Glutamatergic neuron (in vitro differentiated cells): ENCODE data around the gene TP53I11. TPM values are rescaled to one million over a fixed set of nuclear protein-coding genes. Genes with fewer than 3 reads are reported as not detected.

Source experiments
- DNase-seq: peaks from one replicate; pipeline ENCODE4 v3.0.0; 2022
- H3K27ac Mint-ChIP-seq: one replicate; pipeline ENCODE4 v1.8.0; 2020; ENCODE audit warnings: mild to moderate bottlenecking, mixed read lengths, inconsistent platforms; ENCODE audit not compliant: unreplicated experiment
- H3K27me3 Mint-ChIP-seq: one replicate; pipeline ENCODE4 v1.8.0; 2020; ENCODE audit warnings: mild to moderate bottlenecking, moderate library complexity, mixed read lengths, inconsistent platforms; ENCODE audit not compliant: unreplicated experiment
- H3K36me3 Mint-ChIP-seq: one replicate; pipeline ENCODE4 v1.8.0; 2020; ENCODE audit warnings: mild to moderate bottlenecking, mixed read lengths, inconsistent platforms; ENCODE audit not compliant: unreplicated experiment
- H3K4me1 Mint-ChIP-seq: one replicate; pipeline ENCODE4 v1.8.0; 2020; ENCODE audit warnings: mild to moderate bottlenecking, low read depth, mixed read lengths, inconsistent platforms; ENCODE audit not compliant: unreplicated experiment
- H3K4me3 Mint-ChIP-seq: one replicate; pipeline ENCODE4 v1.8.0; 2020; ENCODE audit warnings: mild to moderate bottlenecking, mixed read lengths, inconsistent platforms; ENCODE audit not compliant: unreplicated experiment
- H3K9me3 Mint-ChIP-seq: one replicate; pipeline ENCODE4 v1.8.0; 2020; ENCODE audit warnings: mild to moderate bottlenecking, moderate library complexity, mixed read lengths, inconsistent platforms; ENCODE audit not compliant: unreplicated experiment
- total RNA-seq: library from RNA; stranded (reverse); fragmentation: NEBNext Ultra II Directional; extraction: Animal tissue kit (Norgen Biotek cat#: 25700); gene quantifications from one replicate; pipeline ENCODE4 v1.2.1, GENCODE V29; 2021; ENCODE audit not compliant: unreplicated experiment
- TF ChIP-seq, protein P1 (sequence below): fragments of 200-600 bp; sonication (generic); IDR thresholded peaks from one replicate; pipeline ENCODE4 v1.5.0; 2021; ENCODE audit not compliant: partially characterized antibody, unreplicated experiment

The TP53I11 gene
- total RNA-seq, 1 donor from 2014 or later = 420 TPM

DNA sequence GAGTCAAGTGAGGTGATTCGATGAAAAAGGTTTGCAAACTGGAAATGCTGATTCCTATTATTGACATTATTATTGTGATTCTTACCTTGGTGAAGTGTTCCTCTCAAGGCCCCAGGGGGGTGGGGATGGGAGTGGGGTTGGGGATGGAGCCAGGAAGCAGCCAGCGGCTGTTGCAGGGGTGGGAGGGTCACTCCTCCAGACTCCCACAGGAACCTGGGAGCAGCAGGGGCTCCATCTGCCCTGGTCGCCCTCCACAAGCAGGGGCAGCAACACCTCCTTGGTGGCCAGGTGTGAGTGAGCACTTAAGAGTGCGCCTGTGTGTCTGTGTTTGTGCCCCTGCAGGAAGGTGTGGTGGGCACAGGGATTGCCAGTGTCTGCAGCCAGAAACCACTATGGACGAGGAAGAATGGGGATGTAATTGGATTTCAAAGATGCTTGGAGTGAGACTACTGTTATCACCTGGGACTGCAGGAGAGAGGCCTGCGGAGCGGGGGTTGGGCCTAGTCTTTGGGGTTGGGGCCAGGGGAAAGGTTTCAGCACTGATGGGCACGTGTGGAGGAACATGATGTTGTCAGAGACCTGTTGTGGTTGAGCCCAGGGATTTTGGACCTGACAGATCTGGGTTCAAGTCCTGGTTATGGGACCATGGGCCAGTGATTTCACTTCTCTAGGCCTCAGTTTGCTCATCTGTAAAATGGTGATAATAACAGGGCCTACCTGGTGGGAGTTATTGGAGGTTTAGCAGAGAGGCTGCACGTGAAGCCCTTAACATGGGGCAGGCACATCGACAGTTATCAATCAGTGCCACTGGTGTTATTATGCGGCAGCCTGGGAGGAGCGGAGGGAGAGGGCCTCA lies 3.6 kb upstream of the TP53I11 start:
- peaks cover 54% of the 10 kb centered on the region for H3K4me1 Mint-ChIP-seq
- no peak for DNase-seq
- no peaks in the 10 kb centered on the region for H3K36me3 Mint-ChIP-seq
- H3K27me3 Mint-ChIP-seq = peaks cover 6% of the 10 kb centered on the region
- TF ChIP-seq, protein P1, sequence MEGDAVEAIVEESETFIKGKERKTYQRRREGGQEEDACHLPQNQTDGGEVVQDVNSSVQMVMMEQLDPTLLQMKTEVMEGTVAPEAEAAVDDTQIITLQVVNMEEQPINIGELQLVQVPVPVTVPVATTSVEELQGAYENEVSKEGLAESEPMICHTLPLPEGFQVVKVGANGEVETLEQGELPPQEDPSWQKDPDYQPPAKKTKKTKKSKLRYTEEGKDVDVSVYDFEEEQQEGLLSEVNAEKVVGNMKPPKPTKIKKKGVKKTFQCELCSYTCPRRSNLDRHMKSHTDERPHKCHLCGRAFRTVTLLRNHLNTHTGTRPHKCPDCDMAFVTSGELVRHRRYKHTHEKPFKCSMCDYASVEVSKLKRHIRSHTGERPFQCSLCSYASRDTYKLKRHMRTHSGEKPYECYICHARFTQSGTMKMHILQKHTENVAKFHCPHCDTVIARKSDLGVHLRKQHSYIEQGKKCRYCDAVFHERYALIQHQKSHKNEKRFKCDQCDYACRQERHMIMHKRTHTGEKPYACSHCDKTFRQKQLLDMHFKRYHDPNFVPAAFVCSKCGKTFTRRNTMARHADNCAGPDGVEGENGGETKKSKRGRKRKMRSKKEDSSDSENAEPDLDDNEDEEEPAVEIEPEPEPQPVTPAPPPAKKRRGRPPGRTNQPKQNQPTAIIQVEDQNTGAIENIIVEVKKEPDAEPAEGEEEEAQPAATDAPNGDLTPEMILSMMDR = no peak
- H3K27ac Mint-ChIP-seq = peak overlapping the region; percentile 69
- H3K4me3 Mint-ChIP-seq = peak overlapping the region; percentile 70
- peaks cover 19% of the 10 kb centered on the region for H3K9me3 Mint-ChIP-seq

DNA sequence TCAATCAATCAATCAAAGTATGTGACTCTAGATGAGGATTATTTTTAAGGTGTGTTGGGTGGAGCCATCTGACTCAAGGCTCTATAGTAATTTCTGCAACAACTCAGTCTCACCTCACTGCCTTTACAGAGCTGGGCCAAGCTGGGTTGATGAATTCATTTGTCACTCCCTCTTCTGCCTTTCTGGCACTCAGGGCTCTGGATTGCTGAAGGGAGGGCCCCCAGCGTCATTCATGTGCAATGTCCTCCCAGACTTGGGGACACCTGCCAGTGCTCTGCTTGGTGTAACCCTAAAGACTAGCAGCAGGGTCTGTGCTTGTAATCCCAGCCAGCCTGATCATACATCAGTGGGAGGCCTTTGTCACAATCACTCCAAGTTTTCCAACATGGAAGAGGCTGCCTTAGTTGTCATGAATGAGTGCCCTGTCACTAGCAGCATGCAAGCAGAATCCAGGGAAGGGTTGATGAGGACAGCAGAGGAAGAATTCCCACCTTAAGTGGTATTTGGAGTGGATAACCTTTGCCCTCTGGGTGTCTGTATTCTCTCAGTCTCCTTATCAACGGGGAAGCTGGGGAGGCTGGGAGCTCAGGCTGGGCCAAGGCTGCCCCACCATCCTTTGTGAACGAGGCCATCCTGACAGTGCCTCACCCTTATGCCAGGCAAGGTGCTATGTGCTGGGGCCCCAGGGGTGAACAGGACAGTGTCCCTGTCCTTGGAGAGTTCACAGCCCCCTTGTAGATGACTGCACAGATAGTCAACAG lies 2.0 kb upstream of the TP53I11 start:
- TF ChIP-seq, protein P1 = no peak

DNA sequence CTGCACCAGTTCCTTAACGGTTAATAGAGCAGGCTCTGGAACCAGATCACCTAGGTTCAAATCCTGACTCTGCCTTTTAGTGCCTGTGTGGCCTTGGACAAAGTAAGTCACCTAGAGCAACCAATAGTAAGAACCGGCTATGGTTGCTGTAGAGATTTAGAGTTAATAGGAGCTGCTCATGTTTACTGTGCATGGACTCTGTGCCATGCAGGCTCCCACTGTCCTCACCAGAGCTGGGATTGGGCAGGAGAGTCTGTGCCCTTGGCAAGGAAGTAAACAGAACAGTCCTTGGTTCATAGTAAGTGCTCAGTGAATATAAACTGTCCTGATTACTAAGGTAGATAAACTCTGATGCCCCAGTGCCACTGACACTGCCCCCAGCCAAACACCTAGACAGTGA lies 1.4 kb upstream of the TP53I11 start:
- peak overlapping the region; percentile 17 for H3K27ac Mint-ChIP-seq
- H3K4me1 Mint-ChIP-seq = peaks cover 52% of the 10 kb centered on the region
- peaks cover 24% of the 10 kb centered on the region for H3K9me3 Mint-ChIP-seq
- H3K36me3 Mint-ChIP-seq = no peaks in the 10 kb centered on the region
- DNase-seq = no peak
- TF ChIP-seq, protein P1 = no peak
- peaks cover 16% of the 10 kb centered on the region for H3K27me3 Mint-ChIP-seq
- no peak overlapping the region for H3K4me3 Mint-ChIP-seq

More for the DNA sequence above, 2.0 kb upstream of the TP53I11 start:
- peaks cover 21% of the 10 kb centered on the region for H3K9me3 Mint-ChIP-seq
- H3K27me3 Mint-ChIP-seq = peaks cover 16% of the 10 kb centered on the region
- H3K4me1 Mint-ChIP-seq = peaks cover 49% of the 10 kb centered on the region
- no peaks in the 10 kb centered on the region for H3K36me3 Mint-ChIP-seq
- H3K4me3 Mint-ChIP-seq = no peak overlapping the region
- H3K27ac Mint-ChIP-seq = peak overlapping the region; percentile 55
- no peak for DNase-seq

DNA sequence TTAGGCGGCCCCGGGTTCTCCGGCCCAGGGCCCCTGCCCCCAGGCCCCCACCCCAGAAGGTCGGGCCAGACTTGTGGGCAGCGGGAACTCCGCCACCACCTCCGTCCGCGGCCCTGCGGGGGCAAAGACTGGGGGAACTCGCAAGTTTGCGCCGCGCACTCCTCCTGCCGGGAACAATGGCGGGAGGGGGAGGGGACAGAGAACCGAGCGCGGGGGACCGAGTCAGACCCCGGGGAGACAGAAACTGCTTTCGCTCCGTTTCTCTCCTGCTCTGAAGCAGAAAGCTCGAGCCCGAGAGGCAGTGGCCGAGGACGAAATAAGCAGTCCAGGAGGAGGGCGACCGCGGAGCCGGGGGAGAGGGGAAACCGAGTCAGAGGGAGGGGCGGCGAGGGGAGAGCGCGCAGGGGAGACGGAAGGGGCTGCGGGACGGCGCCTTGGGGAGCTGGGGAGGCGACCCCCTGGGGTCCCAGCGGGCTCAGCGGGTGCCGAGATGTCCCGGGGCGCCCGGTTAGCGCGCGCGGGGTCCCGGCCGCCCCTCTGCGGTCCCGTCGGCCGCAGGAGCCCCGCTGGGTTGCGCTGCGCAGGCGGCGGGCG lies 555 bp downstream of the TP53I11 start:
- Mint-ChIP-seq H3K27ac (peak overlapping the region; percentile 83), H3K4me3 (peak overlapping the region; percentile 78), H3K36me3 (no peaks in the 10 kb centered on the region), H3K9me3 (peaks cover 21% of the 10 kb centered on the region), H3K4me1 (peaks cover 53% of the 10 kb centered on the region), H3K27me3 (peaks cover 13% of the 10 kb centered on the region)
- peak; percentile 72 for DNase-seq
- TF ChIP-seq, protein P1 = no peak
